Measurements from ENCODE around the gene LYPD3.

The LYPD3 gene

DNA sequence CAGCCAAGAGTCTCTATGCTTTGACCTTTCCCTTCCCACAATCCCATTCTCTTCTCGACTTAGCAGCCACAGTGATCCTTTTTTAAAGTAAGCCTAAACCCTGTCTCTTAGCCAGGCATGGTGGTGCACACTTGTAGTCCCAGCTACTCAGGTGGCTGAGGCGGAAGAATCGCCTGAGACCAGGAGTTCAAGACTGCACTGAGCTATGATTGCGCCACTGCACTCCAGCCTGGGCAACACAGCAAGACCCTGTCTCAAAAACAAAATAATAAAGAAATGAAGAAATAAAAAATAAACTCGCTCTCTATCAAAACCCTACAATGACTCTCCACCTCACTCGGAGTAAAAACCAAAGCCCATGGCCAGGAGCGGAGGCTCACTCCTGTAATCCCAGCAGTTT, 36.0 kb downstream of the LYPD3 start:
- DNase-seq, result no peak

DNA sequence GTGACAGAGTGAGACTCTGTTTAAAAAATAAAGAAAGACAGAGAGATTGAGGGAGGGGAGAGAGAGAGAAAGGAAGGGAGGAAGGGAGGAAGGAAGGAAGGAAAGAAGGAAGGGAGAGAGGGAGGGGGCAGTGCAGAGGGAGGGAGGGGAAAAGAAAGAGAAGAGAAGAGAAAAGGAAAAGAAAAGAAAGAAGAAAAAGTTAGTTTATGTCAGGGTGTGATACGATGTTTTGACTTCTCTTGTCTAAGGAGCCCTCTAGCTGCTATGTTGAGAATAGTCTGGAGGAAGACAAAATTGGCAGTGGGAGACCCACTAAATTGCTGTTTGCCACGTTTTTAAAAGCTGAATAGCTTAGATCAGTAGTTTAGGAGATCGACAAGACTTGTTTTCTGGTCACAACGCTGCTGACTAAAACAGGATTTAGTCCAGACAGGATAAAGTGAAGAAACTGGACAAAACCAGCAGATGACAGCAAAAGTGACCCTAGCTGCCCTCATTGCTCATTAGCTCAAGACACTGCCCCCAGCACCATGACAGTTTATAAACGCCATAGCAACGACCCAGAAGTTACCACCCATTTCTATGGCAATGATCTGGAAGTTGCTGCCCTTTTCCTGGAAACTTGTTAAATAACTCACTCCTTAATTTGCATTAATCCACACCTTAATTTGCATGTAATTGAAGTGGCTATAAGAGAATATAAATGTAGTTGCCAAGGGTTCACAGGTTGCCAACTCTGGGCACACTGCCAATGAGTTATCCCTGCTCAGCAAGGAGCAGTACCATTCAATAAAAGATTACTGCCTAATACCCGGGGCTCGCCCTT, 39.6 kb downstream of the LYPD3 start:
- no peak for DNase-seq

DNA sequence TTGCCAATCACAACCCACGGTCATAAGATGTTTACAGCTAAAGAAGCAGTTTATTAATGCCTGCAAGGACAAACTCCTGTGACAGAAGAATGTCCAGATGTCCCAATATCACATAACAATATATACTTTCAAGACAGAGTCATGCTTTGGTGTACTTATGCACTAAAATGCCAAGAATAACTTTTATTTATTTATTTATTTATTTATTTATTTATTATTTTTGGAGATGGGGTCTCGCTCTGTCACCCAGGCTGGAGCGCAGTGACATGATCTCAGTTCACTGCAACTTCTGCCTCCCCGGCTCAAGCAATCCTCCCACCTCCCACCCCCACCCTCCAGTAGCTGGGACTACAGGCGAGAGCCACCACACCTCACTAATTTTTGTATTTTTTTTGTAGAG, 41.6 kb downstream of the LYPD3 start:
- no peak for DNase-seq

DNA sequence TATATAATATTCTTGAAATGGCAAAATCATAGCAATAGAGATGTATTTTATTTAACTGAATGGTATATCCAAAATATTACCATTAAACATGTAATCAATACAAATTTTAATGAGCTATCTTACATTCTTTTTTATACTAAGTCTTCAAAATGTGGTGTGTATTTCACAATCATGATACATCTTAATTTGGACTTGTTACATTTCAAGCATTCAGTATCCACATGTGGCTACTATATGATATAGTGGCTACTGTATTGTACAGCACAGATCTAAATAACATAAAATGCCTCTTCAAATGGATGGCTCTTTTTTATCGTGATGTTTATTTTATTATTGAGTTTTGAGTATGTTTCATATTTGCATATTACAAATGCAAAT, 42.7 kb downstream of the LYPD3 start:
- DNase-seq, result no peak

DNA sequence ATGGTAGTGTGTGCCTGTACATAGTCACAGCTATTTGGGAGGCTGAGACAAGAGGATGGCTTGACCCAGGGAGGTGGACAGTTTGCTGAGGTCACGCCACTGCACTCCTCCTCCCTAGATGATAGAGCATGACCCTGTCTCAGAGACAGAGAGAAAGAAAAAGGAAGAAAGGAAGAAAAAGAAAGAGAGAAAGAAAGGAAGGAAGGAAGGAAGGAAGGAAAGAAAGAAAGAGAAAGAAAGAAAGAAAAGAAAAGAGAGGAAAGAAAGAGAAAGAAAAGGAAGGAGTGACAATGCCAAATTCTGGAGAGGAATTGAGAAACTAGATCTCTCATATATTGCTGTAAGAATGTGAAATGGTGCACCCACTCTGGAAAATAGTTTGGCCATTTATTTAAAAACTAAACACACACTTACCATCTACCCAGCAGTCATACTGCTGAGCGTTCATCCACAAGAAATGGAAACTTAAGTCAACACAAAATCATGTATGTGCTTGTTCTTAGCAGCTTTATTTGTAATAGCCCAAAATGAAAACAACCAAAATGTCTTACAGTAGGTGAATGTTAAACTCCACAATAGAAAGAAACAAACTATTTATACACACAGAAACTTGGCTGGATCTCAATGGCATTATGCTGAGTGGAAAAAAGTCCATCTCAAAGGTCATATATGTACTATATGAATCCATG, 43.3 kb downstream of the LYPD3 start:
- no peak for DNase-seq

DNA sequence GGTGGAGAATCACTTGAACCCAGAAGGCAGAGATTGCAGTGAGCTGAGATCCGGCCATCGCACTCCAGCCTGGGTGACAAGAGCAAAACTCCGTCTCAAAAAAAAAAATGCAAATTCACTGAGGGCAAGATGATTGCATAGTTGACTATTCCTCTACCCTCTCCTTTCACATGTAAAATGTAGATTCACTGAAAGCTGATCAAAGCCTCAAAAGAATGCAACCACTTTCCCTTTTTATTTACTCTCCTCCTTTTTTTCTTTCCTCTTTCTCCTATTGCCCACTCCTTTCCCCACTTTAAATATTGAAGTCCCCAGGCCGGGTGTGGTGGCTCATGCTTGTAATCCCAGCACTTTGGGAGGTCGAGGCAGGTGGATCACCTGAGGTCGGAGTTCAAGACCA, 44.5 kb downstream of the LYPD3 start:
- DNase-seq, result no peak

DNA sequence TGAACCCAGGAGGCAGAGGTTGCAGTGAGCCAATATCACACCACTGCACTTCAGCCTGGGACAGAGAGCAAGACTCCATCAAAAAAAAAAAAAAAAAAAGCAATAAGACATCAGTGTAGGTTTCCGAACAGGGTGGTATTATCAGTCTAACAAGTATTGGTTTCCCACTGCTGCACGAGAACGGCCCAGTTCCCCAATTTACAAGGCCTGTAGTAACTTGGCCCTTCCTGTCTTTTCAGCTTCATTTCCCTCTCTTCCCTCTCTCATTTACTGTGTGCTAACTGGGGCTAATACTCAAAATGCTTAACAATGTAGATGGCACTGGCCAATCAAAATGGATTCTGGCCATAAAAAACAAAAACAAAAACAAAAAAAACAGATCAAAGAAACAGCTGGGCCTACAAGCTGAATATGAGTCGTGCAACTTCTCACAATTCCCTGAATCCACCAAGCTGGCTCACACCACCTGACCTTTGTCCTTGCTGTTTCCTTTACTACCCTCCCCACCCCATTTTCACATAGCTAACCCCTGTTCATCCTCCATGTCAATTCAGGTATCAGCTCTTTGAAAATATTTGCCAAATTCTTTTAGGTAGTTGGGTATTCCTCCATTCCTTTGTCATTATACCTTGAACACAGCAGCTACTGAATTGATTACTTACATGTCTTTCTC, 48.3 kb downstream of the LYPD3 start:
- DNase-seq, result no peak

DNA sequence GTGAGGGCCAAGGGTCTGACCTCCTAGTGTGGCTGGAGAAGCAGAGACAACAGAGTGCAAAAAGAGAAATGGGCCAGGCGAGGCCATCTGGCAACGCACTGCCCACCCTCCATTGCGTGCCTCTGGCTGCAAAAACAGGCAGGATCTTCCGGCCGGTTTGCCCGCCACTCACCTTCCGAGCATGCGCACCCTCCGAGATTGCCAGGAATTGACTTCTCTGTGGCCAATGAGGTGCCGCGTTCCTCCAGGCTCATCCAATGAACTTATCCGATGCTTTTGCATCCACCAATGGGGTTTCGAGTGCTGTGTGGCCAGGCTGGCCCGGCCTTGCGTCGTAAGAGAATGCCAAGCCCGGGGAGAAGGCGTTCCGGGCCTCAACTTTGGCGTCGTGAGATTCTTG, 50.9 kb downstream of the LYPD3 start, which contains the start of gene TEX101:
TSS of gene TEX101 (plus strand) at position 337 of the 400 bp plus-strand sequence. CDS start 1,030 bp downstream, outside the sequence.
- no peak for DNase-seq

DNA sequence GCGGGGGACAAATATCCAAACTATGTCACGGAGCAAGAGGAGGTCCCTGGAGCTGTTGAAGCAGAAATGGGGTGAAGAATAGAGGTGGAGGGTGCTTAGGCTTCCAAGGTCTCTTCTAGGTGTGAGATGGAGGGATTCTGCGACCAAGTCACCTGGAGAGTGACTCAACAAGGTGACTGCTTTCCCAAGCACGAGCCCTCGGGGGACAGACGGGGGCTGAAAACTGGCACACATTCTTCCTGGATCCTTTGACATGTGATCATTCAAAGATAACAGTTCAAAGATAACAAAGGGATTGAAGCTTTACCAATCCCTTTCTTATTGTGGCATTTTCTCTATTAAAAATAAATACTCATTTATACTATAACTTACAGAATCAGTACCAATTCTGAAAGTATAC, 53.0 kb downstream of the LYPD3 start:
- no peak for DNase-seq
